Neural progenitor cell (in vitro differentiated cells): ENCODE data around the gene FGFR2.

Source experiments
- CTCF ChIP-seq: fragments of 200-600 bp; sonication (generic); IDR thresholded peaks from 2 replicates; pipeline ENCODE4 v1.5.1; 2017; ENCODE audit warnings: antibody characterized with exemption, mild to moderate bottlenecking
- EZH2 ChIP-seq: fragments of 200-600 bp; sonication (generic); IDR thresholded peaks from 2 replicates; pipeline ENCODE4 v1.6.1; 2017; ENCODE audit warnings: antibody characterized with exemption, mild to moderate bottlenecking, moderate library complexity

GRCh38 chr10:121644501-121644900, 46.3 kb upstream of the FGFR2 start:
- no peak for TF ChIP-seq CTCF
- TF ChIP-seq EZH2 = no peak
